GM23248 (cell line): ENCODE data around the gene QSOX2. TPM values are rescaled to one million over a fixed set of nuclear protein-coding genes. Genes with fewer than 3 reads are reported as not detected.

ENCODE experiments used
- DNase-seq: peaks from one replicate; pipeline ENCODE4 v3.0.0-alpha.2; 2015
- H2AFZ ChIP-seq: fragments of 200-600 bp; sonication (generic); 2 replicates; pipeline ENCODE4 v1.6.1; 2016; ENCODE audit warnings: antibody characterized with exemption
- H3F3A ChIP-seq: fragments of 200-600 bp; sonication (generic); 2 replicates; pipeline ENCODE4 v1.6.1; 2016; ENCODE audit warnings: mild to moderate bottlenecking, antibody characterized with exemption, mixed run types; ENCODE audit not compliant: insufficient read depth
- H3K27ac ChIP-seq: fragments of 200-600 bp; sonication (generic); 2 replicates; pipeline ENCODE4 v1.5.1; 2016; ENCODE audit warnings: mild to moderate bottlenecking
- H3K27me3 ChIP-seq: fragments of 200-600 bp; sonication (generic); replicated peaks from 2 replicates; pipeline ENCODE4 v1.6.1; 2016; ENCODE audit warnings: mild to moderate bottlenecking; ENCODE audit not compliant: insufficient read depth
- H3K36me3 ChIP-seq: fragments of 200-600 bp; sonication (generic); 2 replicates; pipeline ENCODE4 v1.6.1; 2016; ENCODE audit warnings: low read depth, mild to moderate bottlenecking
- H3K4me1 ChIP-seq: fragments of 200-600 bp; sonication (generic); 2 replicates; pipeline ENCODE4 v1.6.1; 2016; ENCODE audit warnings: mild to moderate bottlenecking; ENCODE audit not compliant: insufficient read depth
- H3K4me2 ChIP-seq: fragments of 200-600 bp; sonication (generic); one replicate; pipeline ENCODE4 v1.6.1; 2016; ENCODE audit warnings: mild to moderate bottlenecking; ENCODE audit not compliant: unreplicated experiment
- H3K4me3 ChIP-seq: fragments of 200-600 bp; sonication (generic); 2 replicates; pipeline ENCODE4 v1.5.1; 2016; ENCODE audit warnings: mild to moderate bottlenecking
- H3K79me2 ChIP-seq: fragments of 200-600 bp; sonication (generic); 2 replicates; pipeline ENCODE4 v1.6.1; 2016; ENCODE audit warnings: mild to moderate bottlenecking; ENCODE audit not compliant: insufficient read depth
- H3K9ac ChIP-seq: fragments of 200-600 bp; sonication (generic); 2 replicates; pipeline ENCODE4 v1.6.1; 2016; ENCODE audit warnings: mild to moderate bottlenecking
- H3K9me2 ChIP-seq: fragments of 200-600 bp; sonication (generic); 2 replicates; pipeline ENCODE4 v1.6.1; 2016; ENCODE audit warnings: mixed run types, mild to moderate bottlenecking, moderate library complexity; ENCODE audit not compliant: insufficient read depth
- H3K9me3 ChIP-seq: fragments of 200-600 bp; sonication (generic); one replicate; pipeline ENCODE4 v1.6.1; 2017; ENCODE audit warnings: low read depth
- H4K20me1 ChIP-seq: fragments of 200-600 bp; sonication (generic); 2 replicates; pipeline ENCODE4 v1.6.0; 2016; ENCODE audit not compliant: insufficient read depth
- EZH2 ChIP-seq: fragments of 200-600 bp; sonication (generic); IDR thresholded peaks from 2 replicates; pipeline ENCODE4 v1.6.1; 2018; ENCODE audit warnings: antibody characterized with exemption, mild to moderate bottlenecking; ENCODE audit not compliant: insufficient read depth, poor library complexity, severe bottlenecking
- EZH2phosphoT487 ChIP-seq: fragments of 200-600 bp; sonication (generic); IDR thresholded peaks from 2 replicates; pipeline ENCODE4 v1.6.1; 2018; ENCODE audit warnings: antibody characterized with exemption, moderate library complexity, mild to moderate bottlenecking, low read depth; ENCODE audit not compliant: insufficient read depth
- WGBS, 2 experiments: methylation state at CpG; one replicate each; pipeline ENCODE4 v1.1.6; 2015 to 2017; ENCODE audit warnings: low lambda C conversion rate in 2 of 2, low coverage in 1 of 2; ENCODE audit errors: missing lambda C conversion rate in 2 of 2; 5-methylcytosine and 5-hydroxymethylcytosine counted together
- in situ Hi-C: fragments of 300-500 bp; cut with MboI; formaldehyde crosslinking; loops from 2 replicates; pipeline ENCODE4 v1.15.0; 2020
- polyA plus RNA-seq: library from polyadenylated mRNA; unstranded; fragments of >200 nt; fragmentation: Nextera tagmentation; extraction: Ambion mirVana; gene quantifications from 2 replicates; pipeline ENCODE4 v1.2.1, GENCODE V29; 2016
- total RNA-seq: library from RNA; depleted of rRNA; stranded (reverse); fragments of >200 nt; shearing (Covaris generic); gene quantifications from 2 replicates; pipeline ENCODE4 v1.2.3, GENCODE V29; 2014

Gene QSOX2
- total and polyA plus RNA-seq, 2 experiments from 2014 or later: 1.9 to 11.7 TPM

DNA sequence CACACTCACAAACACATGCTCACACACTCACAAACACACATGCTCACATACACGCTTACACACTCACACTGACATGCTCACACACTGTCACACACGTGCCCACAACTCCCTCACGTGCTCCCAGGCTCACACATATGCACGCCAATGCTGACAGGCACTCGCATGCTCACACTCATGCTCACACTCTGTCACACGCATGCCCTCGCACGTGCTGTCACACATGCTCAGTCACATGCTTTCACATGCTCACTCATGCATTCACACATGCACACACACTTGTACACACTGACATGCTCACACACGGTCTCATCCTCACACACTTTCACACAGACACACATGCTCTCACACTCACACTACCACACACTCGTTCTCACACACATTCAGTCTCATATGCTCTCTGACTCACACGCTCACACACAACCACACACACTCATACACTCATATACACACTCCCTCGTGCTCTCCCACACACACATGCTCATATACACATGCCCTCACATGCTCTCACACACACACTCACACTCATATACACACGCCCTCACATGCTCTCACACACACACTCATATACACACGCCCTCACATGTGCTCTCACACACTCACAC, 48.0 kb upstream of the QSOX2 start:
- DNase-seq: no peak
- in situ Hi-C loops: no loop called here
- no peak for TF ChIP-seq EZH2
- TF ChIP-seq EZH2phosphoT487: no peak

DNA sequence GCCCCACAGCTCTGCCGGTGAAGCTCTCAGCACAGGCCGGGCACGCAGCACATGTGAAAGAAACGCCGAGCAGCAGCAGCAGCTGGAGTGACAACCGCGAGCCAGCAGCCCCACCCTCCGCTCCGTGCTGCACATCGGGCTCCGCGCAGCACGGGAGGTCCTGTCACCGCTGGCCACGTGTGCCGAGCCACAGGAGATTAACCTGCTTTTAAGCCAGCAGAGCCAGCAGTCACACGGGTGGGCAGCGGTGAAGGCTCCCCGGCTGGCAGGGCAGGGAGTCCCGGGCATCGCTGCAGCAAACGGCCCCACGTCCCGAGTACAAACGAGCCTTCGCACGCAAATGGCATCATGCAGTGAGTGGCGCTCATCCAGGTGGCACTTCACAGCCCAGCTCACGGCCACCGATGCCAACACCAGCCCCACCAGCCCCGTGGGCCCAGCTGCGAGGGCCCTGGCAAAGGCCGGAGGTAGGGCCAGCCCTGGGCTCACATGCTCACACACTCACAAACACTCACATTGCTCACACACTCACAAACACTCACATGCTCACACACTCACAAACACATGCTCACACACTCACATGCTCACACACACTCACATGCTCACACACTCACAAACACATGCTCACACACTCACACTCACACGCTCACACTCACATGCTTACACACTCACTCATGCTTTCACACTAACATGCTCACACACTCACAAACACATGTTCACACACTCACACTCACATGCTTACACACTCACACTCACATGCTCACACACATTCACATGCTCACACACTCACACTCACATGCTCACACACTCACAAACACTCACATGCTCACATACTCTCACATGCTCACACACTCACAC, 47.2 kb upstream of the QSOX2 start:
- Histone ChIP-seq H3K27ac (no peak overlapping the region), H3K27me3 (peaks cover 27% of the 10 kb centered on the region; the same call in 1 of the 2 replicates), H3K36me3 (no peaks in the 10 kb centered on the region), H3K9me3 (no peaks in the 10 kb centered on the region), H3K9ac (no peak overlapping the region), H4K20me1 (no peaks in the 10 kb centered on the region), H3K4me1 (no peaks in the 10 kb centered on the region), H3K4me3 (no peak overlapping the region), H3K4me2 (no peak overlapping the region), H3K79me2 (no peaks in the 10 kb centered on the region), H3K9me2 (no peaks in the 10 kb centered on the region), H2AFZ (no peak overlapping the region), H3F3A (peaks cover 4% of the 10 kb centered on the region; the same call in 1 of the 2 replicates)
- TF ChIP-seq EZH2phosphoT487: no peak
- no peak for TF ChIP-seq EZH2
- DNase-seq: peak; percentile 72
- 9 to 11% methylated on average over 34 of the region's 34 CpGs for WGBS, 2 experiments
- in situ Hi-C loops: no loop called here

More for the DNA sequence above, 48.0 kb upstream of the QSOX2 start:
- Histone ChIP-seq H3K27ac (no peak overlapping the region), H2AFZ (no peak overlapping the region), H3K9me2 (no peaks in the 10 kb centered on the region), H3K79me2 (no peaks in the 10 kb centered on the region), H3K9ac (no peak overlapping the region), H3K4me2 (no peak overlapping the region), H4K20me1 (no peaks in the 10 kb centered on the region), H3F3A (peaks cover 4% of the 10 kb centered on the region; the same call in 1 of the 2 replicates), H3K27me3 (peaks cover 22% of the 10 kb centered on the region; the same call in 1 of the 2 replicates), H3K36me3 (no peaks in the 10 kb centered on the region), H3K4me1 (no peaks in the 10 kb centered on the region), H3K9me3 (no peaks in the 10 kb centered on the region), H3K4me3 (no peak overlapping the region)
- WGBS, 2 experiments: 61 to 68% methylated on average over 13 to 14 of the region's 14 CpGs

DNA sequence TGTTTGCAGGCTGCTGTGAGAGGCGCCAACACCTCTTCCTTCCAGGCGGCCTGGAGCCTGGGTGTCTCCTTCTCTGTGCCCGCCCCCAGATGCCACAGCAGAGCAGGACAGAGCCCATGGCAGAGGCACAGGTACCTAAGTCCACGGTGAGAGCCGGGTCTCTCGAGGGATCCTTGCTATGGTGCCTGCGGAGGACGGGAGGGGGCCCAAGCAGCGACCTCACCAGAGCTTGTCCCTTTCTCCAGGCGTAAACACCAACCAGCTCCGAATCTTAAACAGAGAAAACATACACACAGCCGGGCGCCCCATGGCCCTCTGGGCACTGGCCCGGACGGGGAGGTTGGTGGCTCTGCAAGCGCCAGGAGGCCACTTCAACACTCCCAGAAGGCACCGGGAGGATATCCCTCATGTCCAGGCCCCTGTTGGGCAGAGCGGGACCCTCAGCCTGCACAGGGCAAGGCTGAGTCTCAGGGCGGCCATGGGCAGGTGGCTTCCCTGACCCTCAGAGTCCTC, 46.5 kb upstream of the QSOX2 start:
- Histone ChIP-seq H3K27me3 (peaks cover 27% of the 10 kb centered on the region; the same call in 1 of the 2 replicates), H3K9ac (no peak overlapping the region), H3K36me3 (no peaks in the 10 kb centered on the region), H4K20me1 (no peaks in the 10 kb centered on the region), H3K27ac (no peak overlapping the region), H3F3A (peaks cover 4% of the 10 kb centered on the region; the same call in 1 of the 2 replicates), H3K79me2 (no peaks in the 10 kb centered on the region), H2AFZ (no peak overlapping the region), H3K4me3 (no peak overlapping the region), H3K4me2 (no peak overlapping the region), H3K9me2 (no peaks in the 10 kb centered on the region), H3K9me3 (no peaks in the 10 kb centered on the region), H3K4me1 (no peaks in the 10 kb centered on the region)
- DNase-seq: no peak
- in situ Hi-C loops: no loop called here
- WGBS, 2 experiments: 66 to 72% methylated on average over 17 to 18 of the region's 19 CpGs
- TF ChIP-seq EZH2phosphoT487 (no peak), EZH2 (no peak)

DNA sequence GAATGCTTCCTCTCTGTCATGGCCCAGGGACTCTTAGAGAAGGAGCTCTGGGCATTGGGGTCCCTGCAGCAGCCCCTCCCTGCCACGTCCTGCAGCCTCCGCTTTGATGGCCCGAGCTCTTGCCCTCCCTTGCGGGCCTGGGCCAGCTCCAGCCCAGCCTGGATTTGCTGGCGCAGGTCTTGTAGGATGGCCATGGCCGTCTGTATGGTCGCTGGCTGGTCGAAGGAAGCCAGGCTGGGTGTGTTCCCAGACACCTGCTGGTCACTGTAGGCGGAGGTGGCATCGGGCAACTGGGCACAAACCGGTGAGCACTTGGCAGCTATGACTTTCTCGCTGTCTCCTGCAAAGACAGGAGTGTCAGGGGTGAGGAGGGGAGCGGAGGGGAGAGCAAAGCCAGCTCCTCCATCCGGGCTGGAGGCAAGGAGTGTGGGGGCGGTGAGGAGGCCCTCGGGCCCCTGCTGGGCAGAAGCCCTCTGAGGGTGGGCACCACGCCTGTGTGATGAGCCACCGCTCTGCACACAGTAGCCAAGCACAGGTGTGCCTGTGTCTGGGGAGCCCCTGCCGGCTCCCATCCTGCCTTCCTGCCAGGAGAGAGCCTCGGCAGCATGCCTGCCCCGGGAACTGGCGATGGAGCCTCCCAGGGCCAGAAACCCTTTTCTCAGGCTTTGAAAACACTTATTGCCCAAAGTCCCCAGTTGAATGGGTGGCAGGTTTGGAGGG, 45.9 kb upstream of the QSOX2 start:
- in situ Hi-C loops: no loop called here
- Histone ChIP-seq H4K20me1 (no peaks in the 10 kb centered on the region), H3K27ac (no peak overlapping the region), H3K9me3 (no peaks in the 10 kb centered on the region), H3F3A (peaks cover 4% of the 10 kb centered on the region; the same call in 1 of the 2 replicates), H3K9ac (no peak overlapping the region), H3K79me2 (no peaks in the 10 kb centered on the region), H2AFZ (no peak overlapping the region), H3K27me3 (peaks cover 26% of the 10 kb centered on the region; the same call in 1 of the 2 replicates), H3K4me2 (no peak overlapping the region), H3K9me2 (no peaks in the 10 kb centered on the region), H3K4me3 (no peak overlapping the region), H3K36me3 (no peaks in the 10 kb centered on the region), H3K4me1 (no peaks in the 10 kb centered on the region)
- TF ChIP-seq EZH2phosphoT487 (no peak), EZH2 (no peak)
- WGBS, 2 experiments: 75 to 76% methylated on average over 21 to 22 of the region's 22 CpGs
- DNase-seq: no peak
